Right atrium auricular region (tissue), 2 donors: ENCODE results near the gene RREB1. TPM values are rescaled to one million over a fixed set of nuclear protein-coding genes. Genes with fewer than 3 reads are reported as not detected.

ENCODE experiments used
- DNase-seq: peaks from one replicate; pipeline ENCODE4 v3.0.0-alpha.2; 2019; ENCODE audit warnings: low spot score
- H3K27ac ChIP-seq, 2 donors: fragments of 200-600 bp; sonication (generic); 1 replicate in 1 of 2; 2 replicates in 1 of 2; pipeline ENCODE4 v1.5.1; 2016 to 2019
- H3K27me3 ChIP-seq, 2 donors: fragments of 200-600 bp; sonication (generic); one replicate each; pipeline versions ENCODE4 v1.5.1 to v1.6.0; 2017 to 2019
- H3K36me3 ChIP-seq: fragments of 200-600 bp; sonication (generic); one replicate; pipeline ENCODE4 v1.5.1; 2016
- H3K4me1 ChIP-seq, 2 donors: fragments of 200-600 bp; sonication (generic); one replicate each; pipeline versions ENCODE4 v1.5.1 to v1.6.0; 2017 to 2019
- H3K4me3 ChIP-seq, 2 donors: fragments of 200-600 bp; sonication (generic); 1 replicate in 1 of 2; 2 replicates in 1 of 2; pipeline ENCODE4 v1.5.1; 2017 to 2019; ENCODE audit warnings: mild to moderate bottlenecking in 1 of 2, moderate library complexity in 1 of 2
- H3K9me3 ChIP-seq, 2 donors: fragments of 200-600 bp; sonication (generic); one replicate each; pipeline ENCODE4 v1.5.1; 2019
- CTCF ChIP-seq, 2 donors: fragments of 200-600 bp; sonication (generic); IDR thresholded peaks; one replicate each; pipeline ENCODE4 v1.5.1; 2019; ENCODE audit warnings: antibody characterized with exemption in 2 of 2
- total RNA-seq, 2 donors: library from RNA; depleted of rRNA; stranded (reverse); fragments of >200 nt; gene quantifications; one replicate each; pipeline ENCODE4 v1.1.0, GENCODE V29; 2016

RREB1 gene
- total RNA-seq, 2 donors from 2014 or later, result 25.5 to 30.3 TPM

GRCh38 chr6:7112741-7113313 lies 5.1 kb downstream of the RREB1 start:
- peak overlapping the region in 1 of 2 donors; percentile 4 for H3K4me3 ChIP-seq
- no peaks in the 10 kb centered on the region for H3K9me3 ChIP-seq
- peak overlapping the region; percentile 36 to 98 for H3K27ac ChIP-seq
- no peaks in the 10 kb centered on the region for H3K36me3 ChIP-seq
- peaks cover 0 to 75% of the 10 kb centered on the region in 2 donors for H3K4me1 ChIP-seq
- no peaks in the 10 kb centered on the region for H3K27me3 ChIP-seq
- DNase-seq, result no peak
- TF ChIP-seq CTCF (IDR thresholded peaks at IDR 0.05), result no peak

DNA sequence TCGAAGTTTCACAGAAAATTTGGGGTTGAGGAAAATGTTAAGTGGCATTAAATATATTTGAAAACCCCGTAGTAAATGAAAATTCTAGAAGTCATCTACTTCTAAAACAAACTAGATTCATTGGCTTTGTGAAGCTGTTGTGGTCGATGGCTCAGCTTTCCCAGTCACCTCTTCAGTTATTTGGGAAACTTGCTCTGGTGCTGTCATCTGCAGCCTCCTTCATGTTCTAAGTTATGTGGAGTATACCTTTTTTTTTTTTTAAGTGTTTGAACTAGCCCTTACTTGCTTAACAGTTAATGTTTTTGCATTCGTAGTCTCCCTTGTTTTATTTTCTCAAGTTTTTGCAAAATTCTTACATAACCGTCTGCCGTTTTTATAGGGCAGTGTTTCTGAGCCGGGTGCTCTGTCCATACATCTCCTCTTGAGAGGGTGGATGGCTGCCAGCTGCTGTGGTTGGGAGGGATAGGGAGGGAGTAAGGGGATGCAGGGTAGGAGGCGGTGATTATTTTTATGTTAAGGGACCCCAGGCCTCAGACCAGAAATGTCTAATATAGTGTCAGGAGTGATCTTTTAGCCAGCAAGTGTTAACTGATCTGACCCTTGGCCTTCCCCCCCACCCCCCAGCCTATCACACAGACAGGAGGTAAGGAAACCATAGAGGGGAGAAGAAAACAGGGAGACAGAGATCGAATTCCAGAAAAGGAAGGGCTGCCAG lies 7.1 kb downstream of the RREB1 start:
- DNase-seq, result no peak
- Histone ChIP-seq H3K4me1 (peaks cover 0 to 75% of the 10 kb centered on the region in 2 donors), H3K36me3 (no peaks in the 10 kb centered on the region), H3K9me3 (no peaks in the 10 kb centered on the region), H3K27me3 (no peaks in the 10 kb centered on the region), H3K4me3 (no peak overlapping the region), H3K27ac (peak overlapping the region in 1 of 2 donors; percentile 56)
- TF ChIP-seq CTCF (IDR thresholded peaks at IDR 0.05), result no peak

DNA sequence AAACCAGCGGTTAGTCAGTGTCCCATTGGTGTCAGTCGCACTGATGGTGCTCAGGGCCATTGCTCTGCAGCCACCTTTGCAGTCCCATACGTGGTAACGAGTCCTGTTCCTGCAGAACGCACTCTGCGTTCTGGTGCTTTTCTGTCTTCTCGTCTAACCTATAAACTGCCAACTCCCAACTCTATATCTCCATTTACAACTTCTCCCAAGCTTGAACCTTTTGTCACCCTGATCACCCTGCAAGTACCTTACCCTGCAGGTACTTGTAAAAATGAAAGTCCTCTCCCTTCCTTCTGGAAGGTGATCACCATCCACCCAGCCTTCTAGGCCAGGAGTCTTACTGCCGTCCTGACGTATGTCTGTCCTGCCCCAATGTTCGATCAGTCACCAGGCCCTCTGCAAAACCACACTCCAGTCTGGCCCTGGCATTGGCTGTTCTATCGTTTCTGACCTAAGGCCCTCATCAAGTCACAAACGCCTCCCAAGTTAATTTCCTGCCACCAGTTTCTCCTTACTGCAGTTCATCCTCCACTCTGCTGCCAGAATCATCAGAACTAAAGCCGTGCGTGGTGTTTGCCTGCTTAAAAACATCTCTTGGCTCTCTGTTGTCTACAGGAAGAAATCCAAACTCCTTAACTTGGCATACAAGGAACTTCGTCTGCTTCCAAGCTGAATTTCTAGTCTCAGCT lies 7.9 kb downstream of the RREB1 start:
- no peak overlapping the region for H3K4me3 ChIP-seq
- H3K36me3 ChIP-seq, result no peaks in the 10 kb centered on the region
- H3K27ac ChIP-seq, result peak overlapping the region; percentile 56 to 57
- DNase-seq, result no peak
- peaks cover 0 to 67% of the 10 kb centered on the region in 2 donors for H3K4me1 ChIP-seq
- TF ChIP-seq CTCF (IDR thresholded peaks at IDR 0.05), result no peak
- no peaks in the 10 kb centered on the region for H3K9me3 ChIP-seq
- H3K27me3 ChIP-seq, result no peaks in the 10 kb centered on the region

DNA sequence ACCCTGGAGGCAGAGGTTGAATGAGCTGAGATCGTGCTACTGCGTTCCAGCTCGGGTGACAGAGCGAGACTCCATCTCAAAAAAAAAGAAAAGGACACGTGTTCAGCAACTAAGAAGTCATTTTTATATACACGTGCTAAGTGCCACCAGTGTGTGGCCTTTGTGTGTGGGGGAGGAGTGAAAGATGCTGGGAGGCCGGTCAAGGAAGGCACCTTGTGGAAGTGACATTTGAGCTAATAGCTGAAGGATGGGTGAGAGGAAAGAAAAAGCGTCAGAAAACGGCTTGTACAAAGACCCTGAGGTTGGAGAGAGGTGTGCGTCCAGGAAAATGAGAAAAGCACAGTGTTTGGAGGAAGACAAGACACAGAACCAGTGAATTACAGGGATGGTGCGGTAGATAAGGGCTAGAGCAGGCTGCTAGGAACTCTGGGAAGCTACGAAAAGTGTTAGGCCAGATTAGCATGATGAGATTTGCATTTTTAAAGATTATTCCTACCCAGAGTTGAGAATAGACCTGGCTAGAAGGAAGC lies 11.6 kb downstream of the RREB1 start:
- Histone ChIP-seq H3K36me3 (peaks cover 5% of the 10 kb centered on the region), H3K27me3 (no peaks in the 10 kb centered on the region), H3K9me3 (no peaks in the 10 kb centered on the region), H3K4me1 (peaks cover 0 to 37% of the 10 kb centered on the region in 2 donors), H3K4me3 (no peak overlapping the region), H3K27ac (no peak overlapping the region)
- peak; percentile 11 for DNase-seq
- no peak for TF ChIP-seq CTCF (IDR thresholded peaks at IDR 0.05)

- no peak overlapping the region for H3K4me3 ChIP-seq
- H3K4me1 ChIP-seq, result peaks cover 0 to 35% of the 10 kb centered on the region in 2 donors
- no peaks in the 10 kb centered on the region for H3K27me3 ChIP-seq
- H3K9me3 ChIP-seq, result no peaks in the 10 kb centered on the region
- DNase-seq, result no peak
- H3K27ac ChIP-seq, result no peak overlapping the region
- H3K36me3 ChIP-seq, result peaks cover 5% of the 10 kb centered on the region
- TF ChIP-seq CTCF (IDR thresholded peaks at IDR 0.05), result no peak
These were observed 14.0 kb downstream of the RREB1 start for GRCh38 chr6:7121700-7122241.
